ENCODE measurements around the gene FRAT1.

The FRAT1 gene

GRCh38 chr10:97297556-97298222, 21.4 kb upstream of the FRAT1 start:
- no peak for TF ChIP-seq CTCF (IDR thresholded peaks at IDR 0.05; ENCODE audit: insufficient read depth, low read depth, low read length, missing control alignments)
- H3K4me3 ChIP-seq (ENCODE audit: low read depth, low read length): no peak overlapping the region
- DNase-seq (ENCODE audit: low read depth): no peak

GRCh38 chr10:97298223-97298571, 20.9 kb upstream of the FRAT1 start:
- TF ChIP-seq CTCF (IDR thresholded peaks at IDR 0.05; ENCODE audit: insufficient read depth, low read depth, low read length, missing control alignments): no peak
- H3K4me3 ChIP-seq (ENCODE audit: low read depth, low read length): no peak overlapping the region
- DNase-seq (ENCODE audit: low read depth): no peak

- H3K4me3 ChIP-seq (ENCODE audit: low read depth, low read length): no peak overlapping the region
- TF ChIP-seq CTCF (IDR thresholded peaks at IDR 0.05; ENCODE audit: insufficient read depth, low read depth, low read length, missing control alignments): no peak
- DNase-seq (ENCODE audit: low read depth): no peak
These were observed 18.1 kb upstream of the FRAT1 start for GRCh38 chr10:97300980-97301379.

GRCh38 chr10:97302088-97302791, 16.8 kb upstream of the FRAT1 start:
- no peak overlapping the region for H3K4me3 ChIP-seq (ENCODE audit: low read depth, low read length)
- TF ChIP-seq CTCF (IDR thresholded peaks at IDR 0.05; ENCODE audit: insufficient read depth, low read depth, low read length, missing control alignments): no peak
- no peak for DNase-seq (ENCODE audit: low read depth)

GRCh38 chr10:97307441-97307840, 11.6 kb upstream of the FRAT1 start:
- DNase-seq (ENCODE audit: low read depth): no peak
- no peak for TF ChIP-seq CTCF (IDR thresholded peaks at IDR 0.05; ENCODE audit: insufficient read depth, low read depth, low read length, missing control alignments)

GRCh38 chr10:97307866-97308780, 10.9 kb upstream of the FRAT1 start:
- no peak for DNase-seq (ENCODE audit: low read depth)
- no peak overlapping the region for H3K4me3 ChIP-seq (ENCODE audit: low read depth, low read length)
- TF ChIP-seq CTCF (IDR thresholded peaks at IDR 0.05; ENCODE audit: insufficient read depth, low read depth, low read length, missing control alignments): no peak

More at GRCh38 chr10:97307441-97307840, 11.6 kb upstream of the FRAT1 start:
- H3K4me3 ChIP-seq (ENCODE audit: low read depth, low read length): no peak overlapping the region

Measured in GM12865 (cell line).